ENCODE measurements around the gene GTF3C1.
"Not testable (repeated sequence)": the region's sequence is repeated elsewhere in the genome, so short reads cannot be mapped to it uniquely, and the experiment has no call there.

Gene GTF3C1

DNA sequence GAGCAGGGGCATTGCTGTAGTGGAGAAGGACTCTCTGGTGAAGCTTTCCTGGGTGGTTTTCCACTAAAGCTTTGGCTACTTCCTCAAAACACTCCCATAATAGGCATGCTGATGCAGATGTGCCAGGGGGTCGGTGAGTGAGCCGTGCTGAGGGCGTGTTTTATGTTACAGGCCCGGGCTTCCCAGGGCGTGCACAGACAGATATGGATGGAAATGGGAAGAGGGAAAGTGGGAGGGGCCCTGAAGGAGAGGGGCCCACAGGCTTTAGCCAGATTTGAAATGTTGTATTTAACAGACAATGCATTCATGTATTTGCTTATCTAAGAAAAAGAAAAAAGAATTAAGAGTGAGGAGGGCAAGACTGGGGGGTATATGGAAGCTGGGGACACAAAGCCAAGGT lies 91.5 kb downstream of the GTF3C1 start:
- no peak for DNase-seq (ENCODE audit: low read depth)
- TF ChIP-seq, protein P1, sequence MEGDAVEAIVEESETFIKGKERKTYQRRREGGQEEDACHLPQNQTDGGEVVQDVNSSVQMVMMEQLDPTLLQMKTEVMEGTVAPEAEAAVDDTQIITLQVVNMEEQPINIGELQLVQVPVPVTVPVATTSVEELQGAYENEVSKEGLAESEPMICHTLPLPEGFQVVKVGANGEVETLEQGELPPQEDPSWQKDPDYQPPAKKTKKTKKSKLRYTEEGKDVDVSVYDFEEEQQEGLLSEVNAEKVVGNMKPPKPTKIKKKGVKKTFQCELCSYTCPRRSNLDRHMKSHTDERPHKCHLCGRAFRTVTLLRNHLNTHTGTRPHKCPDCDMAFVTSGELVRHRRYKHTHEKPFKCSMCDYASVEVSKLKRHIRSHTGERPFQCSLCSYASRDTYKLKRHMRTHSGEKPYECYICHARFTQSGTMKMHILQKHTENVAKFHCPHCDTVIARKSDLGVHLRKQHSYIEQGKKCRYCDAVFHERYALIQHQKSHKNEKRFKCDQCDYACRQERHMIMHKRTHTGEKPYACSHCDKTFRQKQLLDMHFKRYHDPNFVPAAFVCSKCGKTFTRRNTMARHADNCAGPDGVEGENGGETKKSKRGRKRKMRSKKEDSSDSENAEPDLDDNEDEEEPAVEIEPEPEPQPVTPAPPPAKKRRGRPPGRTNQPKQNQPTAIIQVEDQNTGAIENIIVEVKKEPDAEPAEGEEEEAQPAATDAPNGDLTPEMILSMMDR (IDR thresholded peaks at IDR 0.05; ENCODE audit: control insufficient read depth, extremely low read depth, insufficient read depth) = no peak
- no peak overlapping the region for H3K4me3 ChIP-seq (ENCODE audit: low read depth, low read length)

DNA sequence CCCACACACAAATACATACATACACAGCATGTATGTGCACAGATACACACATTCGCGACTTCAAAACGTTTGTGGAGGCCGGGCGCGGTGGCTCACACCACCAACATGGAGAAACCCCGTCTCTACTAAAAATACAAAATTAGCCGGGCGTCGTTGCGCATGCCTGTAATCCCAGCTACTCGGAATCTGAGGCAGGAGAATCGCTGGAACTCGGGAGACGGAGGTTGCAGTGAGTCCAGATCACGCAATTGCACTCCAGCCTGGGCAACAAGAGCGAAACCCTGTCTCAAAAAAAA lies 92.2 kb downstream of the GTF3C1 start:
- not testable (repeated sequence) for DNase-seq (ENCODE audit: low read depth); H3K4me3 ChIP-seq (ENCODE audit: low read depth, low read length)

DNA sequence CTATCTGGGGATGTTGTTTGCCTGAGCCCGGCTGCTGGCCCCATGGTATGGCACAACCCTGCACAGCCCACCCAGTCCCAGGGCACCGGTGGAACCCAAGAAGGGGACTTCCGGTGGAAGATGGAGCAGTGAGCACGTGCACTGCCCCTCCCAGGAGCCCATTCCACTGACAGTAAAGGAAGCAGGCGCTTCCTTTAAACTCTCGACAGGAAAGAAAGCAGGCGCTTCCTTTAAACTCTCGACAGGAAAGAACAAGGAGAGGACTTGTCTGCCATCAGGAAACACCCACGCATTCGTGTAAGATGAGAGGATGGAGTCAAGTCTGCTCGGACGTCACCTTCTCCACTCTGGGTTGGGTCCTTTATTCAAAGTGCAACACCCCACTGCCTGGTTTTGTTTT lies 94.0 kb downstream of the GTF3C1 start:
- no peak for DNase-seq (ENCODE audit: low read depth)
- TF ChIP-seq, protein P1 (IDR thresholded peaks at IDR 0.05; ENCODE audit: control insufficient read depth, extremely low read depth, insufficient read depth) = no peak
- H3K4me3 ChIP-seq (ENCODE audit: low read depth, low read length) = no peak overlapping the region

DNA sequence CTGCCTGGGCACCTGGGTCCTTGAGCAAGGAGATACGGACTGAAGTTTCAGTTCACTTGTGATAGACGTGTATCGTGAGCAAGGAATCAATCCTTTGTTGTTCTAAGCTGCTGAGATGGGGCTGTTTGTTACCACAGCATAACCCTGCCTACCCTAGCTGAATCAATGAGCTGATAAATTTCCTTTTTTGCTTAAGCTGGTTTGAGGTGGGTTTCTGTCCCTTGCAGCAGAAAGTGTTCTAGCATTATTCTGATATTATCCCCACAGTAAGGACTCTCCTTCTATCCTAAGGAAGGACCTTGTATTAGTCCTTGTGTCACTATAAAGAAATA lies 96.3 kb downstream of the GTF3C1 start:
- TF ChIP-seq, protein P1 (IDR thresholded peaks at IDR 0.05; ENCODE audit: control insufficient read depth, extremely low read depth, insufficient read depth) = no peak
- H3K4me3 ChIP-seq (ENCODE audit: low read depth, low read length) = no peak overlapping the region

DNA sequence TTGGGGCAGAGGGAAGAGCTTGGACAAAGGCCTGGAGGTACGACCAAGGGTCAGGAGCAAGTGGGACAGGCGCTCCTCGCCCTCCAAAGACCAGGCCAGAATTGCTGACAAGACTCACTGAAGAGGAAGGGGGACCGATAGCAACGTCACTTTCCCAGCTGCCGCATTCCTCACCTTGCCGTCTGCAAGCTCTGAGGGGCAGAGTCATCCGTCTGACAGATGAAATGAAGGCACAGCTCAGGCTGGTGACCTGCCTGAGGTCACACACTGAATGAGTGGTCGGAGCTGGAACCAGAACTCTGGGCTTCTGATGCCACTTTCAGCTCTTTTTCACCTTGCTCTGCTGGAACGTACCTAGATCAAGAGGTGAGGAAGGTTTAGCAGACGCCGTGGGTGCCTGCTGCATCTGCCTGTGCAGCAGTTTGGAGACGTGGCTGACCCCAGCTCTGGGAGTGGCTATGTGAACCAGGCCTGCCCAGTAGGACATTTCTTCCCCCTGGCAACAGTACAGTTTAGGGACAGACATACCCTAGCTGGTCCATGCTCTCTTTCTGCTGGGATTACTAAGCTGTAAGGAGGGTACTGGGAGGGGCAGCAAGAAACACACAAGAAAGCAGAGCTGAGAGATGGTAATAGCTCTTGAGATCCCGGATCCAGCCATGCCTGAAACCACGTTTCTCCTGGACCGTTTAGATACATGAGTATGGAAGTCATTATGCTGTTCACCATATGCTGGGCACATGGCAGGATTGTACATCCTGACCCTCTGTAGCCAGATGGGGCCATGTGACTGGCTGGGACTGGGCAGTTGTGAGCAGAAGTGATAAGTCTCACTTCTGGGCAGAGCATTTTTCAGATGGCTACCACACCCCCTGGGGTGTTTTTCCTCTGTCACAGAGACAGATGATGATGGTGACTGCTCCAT lies 96.9 kb downstream of the GTF3C1 start:
- no peak overlapping the region for H3K4me3 ChIP-seq (ENCODE audit: low read depth, low read length)
- no peak for DNase-seq (ENCODE audit: low read depth)
- TF ChIP-seq, protein P1 (IDR thresholded peaks at IDR 0.05; ENCODE audit: control insufficient read depth, extremely low read depth, insufficient read depth) = no peak

More for the DNA sequence above, 96.3 kb downstream of the GTF3C1 start:
- no peak for DNase-seq (ENCODE audit: low read depth)

DNA sequence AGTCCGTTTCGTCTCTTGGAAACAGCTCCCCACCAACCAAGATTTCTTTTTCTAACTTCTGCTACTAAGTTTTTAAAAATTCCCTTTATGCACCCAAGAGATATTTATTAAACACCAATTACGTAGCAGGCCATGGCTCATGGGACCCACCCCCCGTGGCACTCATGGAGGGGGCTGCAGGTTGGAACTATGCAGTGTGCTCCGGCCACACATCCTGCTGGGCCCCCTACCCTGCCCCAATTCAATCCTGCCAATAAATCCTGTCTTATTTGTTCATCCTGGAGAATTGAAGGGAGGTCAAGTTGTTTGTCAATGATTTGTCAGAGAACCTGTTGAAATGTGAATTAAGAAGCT lies 99.5 kb downstream of the GTF3C1 start:
- no peak overlapping the region for H3K4me3 ChIP-seq (ENCODE audit: low read depth, low read length)
- DNase-seq (ENCODE audit: low read depth) = no peak
- TF ChIP-seq, protein P1 (IDR thresholded peaks at IDR 0.05; ENCODE audit: control insufficient read depth, extremely low read depth, insufficient read depth) = no peak

DNA sequence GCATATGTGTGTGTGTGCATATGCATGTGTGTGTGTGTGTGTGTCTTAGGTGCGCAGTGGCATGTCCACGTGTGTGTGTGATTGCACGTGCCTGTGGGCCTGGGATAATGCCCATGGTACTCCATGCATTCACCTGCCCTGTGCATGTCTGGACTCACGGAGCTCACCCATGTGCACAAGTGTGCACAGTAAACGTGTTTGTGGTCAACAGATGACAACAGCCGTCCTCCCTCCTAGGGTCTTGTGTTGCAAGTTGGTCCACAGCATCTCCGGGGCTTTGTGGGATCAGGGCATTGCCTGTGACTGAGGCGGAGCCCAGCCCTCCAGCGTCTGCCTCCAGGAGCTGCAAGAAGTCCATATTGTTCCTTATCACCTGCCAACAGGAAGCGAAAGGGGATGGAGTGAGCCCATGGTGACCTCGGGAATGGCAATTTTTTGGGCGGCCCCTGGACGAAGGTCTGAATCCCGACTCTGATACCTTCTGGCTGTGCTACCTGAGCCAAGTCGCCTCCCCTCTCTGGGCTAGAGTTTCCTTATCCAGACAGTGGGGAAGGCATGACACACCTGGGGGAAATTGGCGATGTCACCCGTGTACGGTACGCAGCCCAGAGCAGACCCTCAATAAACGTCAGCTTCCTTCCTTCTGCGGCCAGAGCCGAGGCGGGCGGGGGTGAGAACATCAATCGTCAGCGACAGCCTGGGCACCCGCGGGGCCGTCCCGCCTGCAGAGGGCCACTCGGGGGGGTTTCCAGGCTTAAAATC lies 100.1 kb downstream of the GTF3C1 start:
- TF ChIP-seq, protein P1 (IDR thresholded peaks at IDR 0.05; ENCODE audit: control insufficient read depth, extremely low read depth, insufficient read depth) = no peak
- no peak for DNase-seq (ENCODE audit: low read depth)
- H3K4me3 ChIP-seq (ENCODE audit: low read depth, low read length) = no peak overlapping the region

Data from LNCaP clone FGC (cell line).